Astrocyte (in vitro differentiated cells and primary cell): ENCODE measurements around the gene PSD4.

Experiments
- CTCF ChIP-seq: IDR thresholded peaks from 2 replicates; pipeline ENCODE4 v1.5.1; 2011; ENCODE audit warnings: low read depth, mild to moderate bottlenecking, inconsistent platforms, low read length, moderate library complexity; ENCODE audit not compliant: insufficient read depth
- EZH2 ChIP-seq: IDR thresholded peaks from 2 replicates; pipeline ENCODE4 v1.6.1; 2012; ENCODE audit warnings: mild to moderate bottlenecking, low read length, inconsistent platforms; ENCODE audit not compliant: insufficient read depth

GRCh38 chr2:113198790-113199612 lies 25.2 kb downstream of the PSD4 start:
- TF ChIP-seq CTCF (peak; percentile 48), EZH2 (no peak)
